H7 (cell line): ENCODE measurements around the gene EPHA3. TPM values are rescaled to one million over a fixed set of nuclear protein-coding genes. Genes with fewer than 3 reads are reported as not detected.

Experiments used
- DNase-seq: peaks from one replicate; pipeline ENCODE4 v3.0.0; 2012
- H3K27me3 ChIP-seq: 2 replicates; pipeline ENCODE4 v1.6.0; 2011; ENCODE audit warnings: mild to moderate bottlenecking, low read length; ENCODE audit not compliant: control insufficient read depth, insufficient read depth
- H3K36me3 ChIP-seq: replicated peaks from 2 replicates; pipeline ENCODE4 v1.5.1; 2011; ENCODE audit warnings: low read length; ENCODE audit not compliant: control insufficient read depth, insufficient read depth
- H3K4me3 ChIP-seq: 2 replicates; pipeline ENCODE4 v1.5.1; 2011; ENCODE audit warnings: low read depth, mild to moderate bottlenecking, control low read depth, low read length, moderate library complexity; ENCODE audit not compliant: insufficient read depth
- total RNA-seq: library from RNA; depleted of rRNA; stranded (reverse); fragments of >200 nt; shearing (Covaris generic); gene quantifications from 2 replicates; pipeline ENCODE4 v1.2.3, GENCODE V29; 2014

EPHA3 gene
- total RNA-seq, 1 experiment from 2014 or later: 0.31 TPM

DNA sequence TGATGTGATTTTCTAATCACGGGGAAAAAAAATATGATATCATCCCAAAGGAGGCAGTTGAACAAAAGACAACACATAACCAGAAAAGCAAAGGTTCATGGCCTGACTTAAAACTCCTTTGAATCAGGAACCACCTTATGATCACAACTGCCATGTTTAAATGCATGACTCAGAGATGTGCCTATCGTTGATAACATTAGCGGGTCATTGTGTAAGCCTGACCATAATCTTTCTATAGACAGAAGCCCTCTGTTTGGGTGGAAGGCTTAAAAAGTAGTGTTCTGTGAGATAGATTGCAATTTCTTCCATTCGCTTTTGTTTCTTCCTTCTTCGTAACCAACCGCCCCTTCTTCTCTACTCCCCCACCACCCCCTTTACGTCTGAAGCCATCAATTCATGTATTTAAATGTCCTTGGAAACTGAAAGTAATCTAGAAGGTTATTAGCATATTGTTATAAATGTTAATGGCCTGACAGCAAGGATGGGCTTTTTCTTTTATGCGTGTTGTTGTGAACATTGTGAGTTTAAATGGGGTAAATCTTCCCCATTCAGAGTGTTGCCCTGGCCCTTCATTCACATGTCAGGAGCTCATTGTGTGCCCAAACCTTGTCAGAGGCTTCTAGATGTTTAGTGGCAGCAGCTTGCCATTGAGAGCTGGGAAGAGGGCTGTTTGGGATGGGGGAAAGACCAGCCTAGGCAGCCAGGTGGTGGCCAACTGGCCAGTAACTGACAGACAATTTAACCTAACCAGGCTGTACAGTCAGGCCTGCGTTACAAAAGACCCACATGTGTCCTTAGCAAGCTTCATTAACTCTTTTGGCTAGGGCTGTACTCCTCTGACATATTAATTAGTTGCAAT, 64.5 kb downstream of the EPHA3 start:
- H3K36me3 ChIP-seq: no peaks in the 10 kb centered on the region
- no peak overlapping the region for H3K4me3 ChIP-seq
- no peaks in the 10 kb centered on the region for H3K27me3 ChIP-seq
- DNase-seq: peak; percentile 7

DNA sequence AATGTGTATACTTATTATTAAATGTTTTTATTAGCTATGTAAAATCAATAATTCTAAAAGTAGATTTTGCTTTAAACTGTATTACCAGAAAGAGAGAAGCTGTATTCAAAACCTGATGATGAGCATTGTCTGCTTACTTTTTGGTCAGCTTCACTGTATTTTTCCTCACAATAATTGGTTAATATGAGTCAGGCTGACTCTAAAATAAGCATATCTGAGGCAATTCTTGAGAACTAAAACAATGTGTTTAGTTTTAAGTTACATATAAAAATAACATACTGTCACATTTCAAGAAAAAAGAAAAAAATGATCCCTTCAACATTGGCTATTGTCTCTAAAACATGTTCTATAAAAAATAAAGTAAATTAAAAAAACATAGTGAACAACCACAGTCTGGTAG, 66.1 kb downstream of the EPHA3 start:
- Histone ChIP-seq H3K36me3 (no peaks in the 10 kb centered on the region), H3K4me3 (no peak overlapping the region), H3K27me3 (no peaks in the 10 kb centered on the region)
- DNase-seq: no peak

DNA sequence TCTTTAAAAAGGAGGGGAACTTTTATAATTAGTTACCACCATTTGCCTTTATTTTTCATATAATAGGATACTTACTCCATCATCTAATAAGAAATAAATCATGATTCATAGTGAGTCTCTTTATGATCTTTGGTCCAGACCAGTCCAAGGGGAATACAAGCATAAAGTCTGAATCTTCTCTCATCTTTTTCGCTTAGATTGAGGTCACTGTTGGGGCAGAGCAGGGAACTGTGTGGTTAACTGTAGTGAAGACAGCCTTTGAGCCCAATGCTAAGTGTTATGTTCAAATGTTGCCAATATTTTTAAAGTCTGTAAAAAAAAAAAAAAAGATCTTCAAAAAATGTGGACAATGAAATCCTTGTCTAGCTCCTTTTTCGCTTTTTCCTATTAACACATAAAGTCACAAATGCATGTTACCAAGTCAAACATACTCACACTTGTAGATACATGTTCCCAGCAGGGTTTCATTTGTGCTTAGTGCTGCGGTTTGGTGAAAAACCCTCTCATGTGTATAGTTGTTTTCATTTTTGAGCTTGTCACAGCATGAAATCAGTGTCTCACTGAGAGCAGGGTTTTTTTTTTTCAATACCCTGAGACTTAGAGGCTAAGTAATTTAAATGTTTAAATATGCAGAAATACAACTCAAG, 72.1 kb downstream of the EPHA3 start:
- Histone ChIP-seq H3K36me3 (no peaks in the 10 kb centered on the region), H3K4me3 (no peak overlapping the region), H3K27me3 (no peaks in the 10 kb centered on the region)
- DNase-seq: no peak

DNA sequence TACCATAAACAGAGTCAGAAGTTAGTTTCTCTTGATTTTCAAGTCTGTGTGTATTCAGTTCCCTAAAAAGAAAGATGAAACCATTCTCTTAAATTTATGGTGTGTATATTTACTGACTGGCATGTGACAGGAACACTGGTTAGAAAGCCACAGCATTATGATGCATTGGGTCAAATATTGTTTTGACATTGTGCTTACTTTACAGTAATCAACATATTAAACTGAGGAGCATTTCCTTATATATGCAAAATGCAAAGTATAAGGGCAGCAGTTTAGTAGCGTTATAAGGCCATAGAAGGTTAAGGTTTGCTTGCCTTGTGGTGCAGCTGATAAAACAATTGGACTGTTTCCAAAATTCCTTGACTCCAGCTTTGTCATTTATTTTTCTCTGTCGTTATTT, 72.9 kb downstream of the EPHA3 start:
- no peaks in the 10 kb centered on the region for H3K27me3 ChIP-seq
- no peaks in the 10 kb centered on the region for H3K36me3 ChIP-seq
- no peak for DNase-seq
- H3K4me3 ChIP-seq: no peak overlapping the region

DNA sequence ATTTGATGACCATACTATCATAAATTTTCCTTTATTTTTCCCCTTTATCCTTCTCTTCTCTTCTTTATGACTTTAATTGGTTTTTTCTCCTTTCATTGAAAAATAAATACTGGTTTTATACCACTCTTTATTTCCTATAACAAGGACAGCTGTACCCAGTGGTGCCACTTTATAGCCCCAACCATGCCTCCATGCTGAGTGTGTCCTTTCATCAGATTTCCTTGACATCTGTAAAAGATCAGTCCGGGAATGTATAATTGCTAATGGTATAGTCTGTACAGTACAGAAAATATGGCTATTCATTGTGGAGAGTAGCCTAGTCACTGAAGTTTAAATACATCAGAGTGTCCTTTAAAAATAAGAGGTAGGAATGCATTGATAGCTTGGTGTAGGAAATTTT, 74.6 kb downstream of the EPHA3 start:
- DNase-seq: no peak
- no peaks in the 10 kb centered on the region for H3K27me3 ChIP-seq
- no peak overlapping the region for H3K4me3 ChIP-seq
- H3K36me3 ChIP-seq: no peaks in the 10 kb centered on the region

- H3K27me3 ChIP-seq: no peaks in the 10 kb centered on the region
- no peak overlapping the region for H3K4me3 ChIP-seq
- DNase-seq: no peak
- no peaks in the 10 kb centered on the region for H3K36me3 ChIP-seq
These were observed 77.0 kb downstream of the EPHA3 start for GRCh38 chr3:89184151-89184995.

- no peak for DNase-seq
- no peak overlapping the region for H3K4me3 ChIP-seq
- no peaks in the 10 kb centered on the region for H3K36me3 ChIP-seq
- H3K27me3 ChIP-seq: no peaks in the 10 kb centered on the region
These were observed 79.0 kb downstream of the EPHA3 start for GRCh38 chr3:89186456-89186855.

DNA sequence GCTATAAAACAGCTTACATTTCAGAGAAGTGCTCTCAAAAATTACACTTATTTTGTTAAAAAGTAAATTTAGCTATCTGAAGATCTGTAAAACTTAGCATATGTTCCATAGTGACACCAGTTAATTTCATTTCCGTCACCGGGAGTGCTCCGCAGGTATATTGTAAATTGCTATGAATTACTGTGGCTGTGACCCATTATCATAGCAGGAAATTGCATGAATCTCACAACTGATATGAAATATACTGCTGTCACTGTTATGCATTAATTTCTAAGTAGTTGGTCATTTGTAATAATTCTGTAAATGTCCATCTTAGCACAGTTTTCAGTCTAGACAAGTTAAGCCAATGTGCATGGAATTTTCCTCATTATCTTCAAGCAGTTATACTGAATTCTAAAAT, 91.2 kb downstream of the EPHA3 start:
- H3K4me3 ChIP-seq: no peak overlapping the region
- no peaks in the 10 kb centered on the region for H3K27me3 ChIP-seq
- H3K36me3 ChIP-seq: no peaks in the 10 kb centered on the region
- no peak for DNase-seq

DNA sequence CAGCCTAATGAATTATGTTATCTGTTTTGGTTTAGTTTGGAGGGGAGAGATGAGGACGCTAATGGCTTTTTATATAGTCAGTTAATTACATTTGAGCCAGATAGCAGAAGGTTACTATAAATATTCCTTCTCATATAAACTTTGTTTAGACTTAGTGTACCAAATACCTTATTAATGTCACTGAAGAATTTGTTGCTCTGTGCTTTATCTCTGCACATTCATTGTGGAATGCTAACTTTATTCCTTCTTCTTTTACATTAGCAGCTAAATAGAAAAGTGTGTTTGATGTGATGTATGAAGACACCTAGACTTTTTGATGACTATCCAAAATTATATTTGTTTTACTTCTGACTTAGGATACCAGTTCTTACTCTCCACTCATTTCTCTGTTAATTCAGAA, 105.2 kb downstream of the EPHA3 start:
- no peak for DNase-seq
- no peaks in the 10 kb centered on the region for H3K36me3 ChIP-seq
- H3K27me3 ChIP-seq: no peaks in the 10 kb centered on the region
- no peak overlapping the region for H3K4me3 ChIP-seq

DNA sequence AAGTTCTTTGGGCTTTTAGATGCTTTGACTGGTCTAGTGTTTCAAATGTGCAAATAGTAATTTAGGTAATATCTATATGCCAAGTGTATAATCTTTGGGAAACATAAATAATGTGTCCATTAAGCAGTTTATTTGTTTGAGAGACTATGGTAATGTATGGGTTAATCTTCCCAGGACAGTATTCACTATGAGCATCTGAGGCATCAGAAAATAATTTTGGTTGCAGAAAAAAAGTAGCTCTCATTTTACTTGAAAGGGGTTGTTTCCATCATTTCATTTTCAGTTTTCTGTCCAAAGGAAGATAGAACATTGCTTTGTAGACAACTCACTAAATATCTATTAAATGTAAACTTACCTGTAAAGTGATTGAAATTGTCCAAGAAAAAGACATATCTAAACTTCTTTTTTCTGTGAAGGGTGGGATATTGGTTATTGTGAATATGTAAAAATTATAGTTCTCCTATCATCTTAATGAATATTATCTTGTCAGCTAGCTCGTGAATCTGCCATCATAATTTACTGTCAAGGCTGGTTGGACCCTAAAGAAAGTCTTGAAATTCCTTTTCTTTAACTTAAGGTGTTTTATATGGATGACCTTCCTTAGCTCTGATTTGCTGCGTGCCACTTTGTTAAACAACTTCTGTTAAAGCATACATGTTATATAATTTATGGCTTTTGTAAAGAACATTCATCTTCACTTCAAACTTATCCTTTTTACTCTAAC, 108.8 kb downstream of the EPHA3 start:
- no peak for DNase-seq
- Histone ChIP-seq H3K36me3 (no peaks in the 10 kb centered on the region), H3K4me3 (no peak overlapping the region), H3K27me3 (no peaks in the 10 kb centered on the region)

GRCh38 chr3:89217148-89217685, 109.8 kb downstream of the EPHA3 start:
- H3K4me3 ChIP-seq: no peak overlapping the region

DNA sequence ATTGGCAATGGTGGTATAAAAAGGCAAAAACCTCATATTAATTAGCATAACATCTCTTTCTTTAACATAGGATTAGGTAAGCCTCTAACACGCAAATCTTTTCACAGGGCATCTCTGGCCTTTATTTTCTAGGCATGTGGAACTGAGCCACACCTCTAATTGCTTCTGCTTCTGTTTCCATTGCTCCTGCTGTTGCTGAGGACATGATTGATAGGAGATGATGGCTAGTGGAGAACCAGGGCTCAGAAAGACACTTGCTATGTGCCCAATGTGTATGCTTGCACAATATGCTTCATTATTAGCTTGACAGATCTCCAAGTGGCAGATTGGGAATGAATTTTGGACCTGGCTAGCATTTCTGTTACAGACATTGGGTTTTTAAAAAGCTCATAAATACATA, 114.5 kb downstream of the EPHA3 start:
- Histone ChIP-seq H3K36me3 (no peaks in the 10 kb centered on the region), H3K27me3 (no peaks in the 10 kb centered on the region), H3K4me3 (no peak overlapping the region)
- DNase-seq: no peak

More at GRCh38 chr3:89217148-89217685, 109.8 kb downstream of the EPHA3 start:
- Histone ChIP-seq H3K36me3 (no peaks in the 10 kb centered on the region), H3K27me3 (no peaks in the 10 kb centered on the region)
- DNase-seq: no peak

GRCh38 chr3:89223188-89223587, 115.8 kb downstream of the EPHA3 start:
- Histone ChIP-seq H3K4me3 (no peak overlapping the region), H3K36me3 (no peaks in the 10 kb centered on the region), H3K27me3 (no peaks in the 10 kb centered on the region)
- DNase-seq: no peak

DNA sequence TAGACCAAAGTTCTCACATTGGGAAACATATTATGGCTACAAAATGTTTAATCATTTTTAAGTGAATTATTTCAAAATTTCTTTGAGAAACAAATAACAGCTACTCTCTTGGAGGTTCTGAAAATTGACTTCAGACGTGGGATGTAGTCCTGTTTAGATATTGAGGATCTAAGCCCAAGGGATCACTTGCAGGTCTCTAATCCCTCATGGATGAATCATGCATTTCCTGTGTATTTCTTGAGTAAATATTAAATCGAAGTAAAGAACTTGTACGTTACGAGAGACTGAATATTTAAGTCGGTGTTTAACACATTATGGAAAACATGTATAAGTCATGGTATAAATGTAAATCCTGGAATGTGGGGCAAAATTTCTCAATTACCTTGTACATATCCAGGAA, 119.8 kb downstream of the EPHA3 start:
- no peaks in the 10 kb centered on the region for H3K27me3 ChIP-seq
- H3K4me3 ChIP-seq: no peak overlapping the region
- H3K36me3 ChIP-seq: no peaks in the 10 kb centered on the region
- DNase-seq: no peak
